Lower leg skin (tissue), 4 donors: Measurements from ENCODE around the gene DHRSX. TPM values are rescaled to one million over a fixed set of nuclear protein-coding genes. Genes with fewer than 3 reads are reported as not detected.

Source experiments
- DNase-seq, 2 donors: peaks; one replicate each; pipeline ENCODE4 v3.0.0-alpha.2; 2019; ENCODE audit warnings: low spot score in 2 of 2
- H3K4me3 ChIP-seq: fragments of 200-600 bp; sonication (generic); 2 replicates; pipeline ENCODE4 v1.5.1; 2017; ENCODE audit warnings: mild to moderate bottlenecking, low read depth; ENCODE audit not compliant: poor library complexity, severe bottlenecking
- CTCF ChIP-seq, 3 donors: fragments of 450-650 bp; IDR thresholded peaks; one replicate each; pipeline ENCODE4 v1.5.1; 2016; ENCODE audit warnings: antibody characterized with exemption in 3 of 3, mild to moderate bottlenecking in 3 of 3, moderate library complexity in 2 of 3
- POLR2A ChIP-seq, 2 donors: fragments of 450-650 bp; IDR thresholded peaks; one replicate each; pipeline ENCODE4 v1.6.1; 2016 to 2017; ENCODE audit warnings: antibody characterized with exemption in 2 of 2, mild to moderate bottlenecking in 1 of 2, moderate library complexity in 1 of 2
- WGBS, 2 donors: methylation state at CpG; one replicate each; pipeline ENCODE4 v1.1.5; 2018; 5-methylcytosine and 5-hydroxymethylcytosine counted together
- intact Hi-C: fragments of 100-400 bp; cut with DNase I; formaldehyde crosslinking; loops from one replicate; pipeline ENCODE4 v1.15.0; 2023; ENCODE audit warnings: low total_unique reads
- total RNA-seq, 4 donors: library from RNA; depleted of rRNA; stranded (reverse); fragments of >200 nt; gene quantifications; one replicate each; pipeline ENCODE4 v1.1.0, GENCODE V29; 2016

Gene DHRSX
- total RNA-seq, 4 donors from 2014 or later: 10.9 to 21.7 (median 16.2) TPM

- DNase-seq: peak in 1 of 2 donors; percentile 43
- no peak overlapping the region for H3K4me3 ChIP-seq
- intact Hi-C loops: no loop called here
- TF ChIP-seq POLR2A (IDR thresholded peaks at IDR 0.05): no peak
- TF ChIP-seq CTCF (IDR thresholded peaks at IDR 0.05): no peak
- 89 to 92% methylated on average over 6 of the region's 6 CpGs for WGBS, 2 donors
Observed at GRCh38 chrX:2376166-2376565, 124.6 kb downstream of the DHRSX start.

GRCh38 chrX:2374086-2374485 is 126.7 kb downstream of the DHRSX start:
- intact Hi-C loops: no loop called here
- no peak overlapping the region for H3K4me3 ChIP-seq
- no peak for TF ChIP-seq CTCF (IDR thresholded peaks at IDR 0.05)
- TF ChIP-seq POLR2A (IDR thresholded peaks at IDR 0.05): no peak
- peak in 1 of 2 donors; percentile 53 for DNase-seq
- 61 to 65% methylated on average over 4 of the region's 4 CpGs for WGBS, 2 donors

- WGBS, 2 donors: 88 to 90% methylated on average over 8 of the region's 8 CpGs
Observed at GRCh38 chrX:2373615-2374014, 127.2 kb downstream of the DHRSX start.

GRCh38 chrX:2371026-2371711 is 129.6 kb downstream of the DHRSX start:
- intact Hi-C loops: no loop called here
- H3K4me3 ChIP-seq: no peak overlapping the region
- DNase-seq: peak in 1 of 2 donors; percentile 15
- TF ChIP-seq POLR2A (IDR thresholded peaks at IDR 0.05): no peak
- 79 to 87% methylated on average over 19 to 20 of the region's 20 CpGs for WGBS, 2 donors

More at GRCh38 chrX:2373615-2374014, 127.2 kb downstream of the DHRSX start:
- H3K4me3 ChIP-seq: no peak overlapping the region
- intact Hi-C loops: no loop called here
- TF ChIP-seq CTCF (IDR thresholded peaks at IDR 0.05): no peak
- DNase-seq: no peak

GRCh38 chrX:2370456-2370855 is 130.3 kb downstream of the DHRSX start:
- 90 to 95% methylated on average over 8 of the region's 8 CpGs for WGBS, 2 donors
- no peak for TF ChIP-seq CTCF (IDR thresholded peaks at IDR 0.05)
- TF ChIP-seq POLR2A (IDR thresholded peaks at IDR 0.05): no peak
- DNase-seq: peak in 1 of 2 donors; percentile 43
- intact Hi-C loops: no loop called here
- no peak overlapping the region for H3K4me3 ChIP-seq

- DNase-seq: no peak
- intact Hi-C loops: no loop called here
- TF ChIP-seq CTCF (IDR thresholded peaks at IDR 0.05): no peak
- no peak for TF ChIP-seq POLR2A (IDR thresholded peaks at IDR 0.05)
- H3K4me3 ChIP-seq: no peak overlapping the region
- 95% methylated on average over 5 of the region's 5 CpGs for WGBS, 2 donors
Observed at GRCh38 chrX:2369206-2369605, 131.6 kb downstream of the DHRSX start.
